Left lung (tissue), 10 donors: ENCODE results near the gene SV2B. TPM values are rescaled to one million over a fixed set of nuclear protein-coding genes. Genes with fewer than 3 reads are reported as not detected.

Experiments used
- ATAC-seq: fragments of 200-7000 bp; cut with Tn5 transposase; one replicate; pipeline ENCODE4 v1.9.1; 2020; ENCODE audit warnings: moderate library complexity
- DNase-seq, 4 donors: peaks; one replicate each; pipeline ENCODE4 v3.0.0-alpha.2; 2013 to 2020
- H3K27ac ChIP-seq, 2 donors: fragments of 200-600 bp; sonication (generic) in 1 of 2; one replicate each; pipeline versions ENCODE4 v1.5.0 to v1.8.0; 2020 to 2021
- H3K27me3 ChIP-seq, 2 donors: fragments of 200-600 bp; sonication (generic) in 1 of 2; one replicate each; pipeline versions ENCODE4 v1.5.0 to v1.8.0; 2020 to 2021
- H3K36me3 ChIP-seq, 2 donors: fragments of 200-600 bp; sonication (generic) in 1 of 2; one replicate each; pipeline versions ENCODE4 v1.5.0 to v1.8.0; 2020 to 2021
- H3K4me1 ChIP-seq, 2 donors: fragments of 200-600 bp; one replicate each; pipeline ENCODE4 v1.8.0; 2021
- H3K4me3 ChIP-seq, 2 donors: fragments of 200-600 bp; sonication (generic) in 1 of 2; one replicate each; pipeline versions ENCODE4 v1.5.0 to v1.8.0; 2020 to 2021; ENCODE audit warnings: mild to moderate bottlenecking in 1 of 2
- H3K9me3 ChIP-seq, 2 donors: fragments of 200-600 bp; sonication (generic) in 1 of 2; one replicate each; pipeline versions ENCODE4 v1.5.0 to v1.8.0; 2020 to 2021
- intact Hi-C, 2 donors: fragments of 100-400 bp; cut with DNase I; formaldehyde crosslinking; loops; one replicate each; pipeline versions ENCODE4 v1.11.2 to v1.14.2; 2022
- polyA plus RNA-seq, 6 donors: library from polyadenylated mRNA; unstranded; fragments of 120-200 nt; gene quantifications; one replicate each; pipeline ENCODE4 v1.2.1, GENCODE V29; 2013; ENCODE audit not compliant: insufficient read length in 6 of 6
- total RNA-seq, 2 donors: library from RNA; stranded (reverse); fragmentation: NEBNext Ultra II Directional; extraction: Animal tissue kit (Norgen Biotek cat#: 25700); gene quantifications; one replicate each; pipeline ENCODE4 v1.2.1, GENCODE V29; 2021
- TF ChIP-seq, protein P1 (sequence below), 2 donors: fragments of 200-600 bp; sonication (generic) in 1 of 2; IDR thresholded peaks; one replicate each; pipeline versions ENCODE4 v1.5.0 to v1.8.0; 2021; ENCODE audit warnings: antibody characterized with exemption in 2 of 2
- donor health status: DM: no; HTN: yes; CAD: no.
- donor health status: DM: no; HTN: no; CAD: no.

Gene SV2B
- total and polyA plus RNA-seq, 8 donors: 0.58 to 3.2 (median 1.4) TPM

DNA sequence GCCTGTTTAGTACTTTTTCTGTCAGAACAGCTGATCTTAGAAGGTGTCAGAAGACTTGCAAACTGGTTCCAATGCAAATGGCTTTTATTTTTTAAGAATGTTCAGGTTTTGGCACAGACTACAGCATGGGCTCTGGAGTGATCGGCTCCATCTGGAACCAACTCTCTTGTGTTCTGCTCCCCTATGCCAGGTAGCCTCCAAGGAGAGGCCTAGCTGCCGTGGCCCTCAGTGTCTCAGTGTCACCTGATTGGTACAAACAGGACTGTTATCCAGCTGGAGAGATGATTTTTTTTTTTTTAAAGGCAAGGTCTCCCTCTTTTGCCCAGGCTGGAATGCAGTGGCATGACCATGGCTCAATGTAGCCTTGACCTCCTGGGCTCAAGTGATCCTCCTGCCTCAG, 183.1 kb downstream of the SV2B start:
- Histone ChIP-seq H3K9me3 (no peaks in the 10 kb centered on the region), H3K4me3 (no peak overlapping the region), H3K27me3 (no peaks in the 10 kb centered on the region), H3K27ac (no peak overlapping the region), H3K4me1 (no peaks in the 10 kb centered on the region), H3K36me3 (no peaks in the 10 kb centered on the region)
- DNase-seq (no peak), ATAC-seq (no peak)
- TF ChIP-seq, protein P1, sequence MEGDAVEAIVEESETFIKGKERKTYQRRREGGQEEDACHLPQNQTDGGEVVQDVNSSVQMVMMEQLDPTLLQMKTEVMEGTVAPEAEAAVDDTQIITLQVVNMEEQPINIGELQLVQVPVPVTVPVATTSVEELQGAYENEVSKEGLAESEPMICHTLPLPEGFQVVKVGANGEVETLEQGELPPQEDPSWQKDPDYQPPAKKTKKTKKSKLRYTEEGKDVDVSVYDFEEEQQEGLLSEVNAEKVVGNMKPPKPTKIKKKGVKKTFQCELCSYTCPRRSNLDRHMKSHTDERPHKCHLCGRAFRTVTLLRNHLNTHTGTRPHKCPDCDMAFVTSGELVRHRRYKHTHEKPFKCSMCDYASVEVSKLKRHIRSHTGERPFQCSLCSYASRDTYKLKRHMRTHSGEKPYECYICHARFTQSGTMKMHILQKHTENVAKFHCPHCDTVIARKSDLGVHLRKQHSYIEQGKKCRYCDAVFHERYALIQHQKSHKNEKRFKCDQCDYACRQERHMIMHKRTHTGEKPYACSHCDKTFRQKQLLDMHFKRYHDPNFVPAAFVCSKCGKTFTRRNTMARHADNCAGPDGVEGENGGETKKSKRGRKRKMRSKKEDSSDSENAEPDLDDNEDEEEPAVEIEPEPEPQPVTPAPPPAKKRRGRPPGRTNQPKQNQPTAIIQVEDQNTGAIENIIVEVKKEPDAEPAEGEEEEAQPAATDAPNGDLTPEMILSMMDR (IDR thresholded peaks at IDR 0.05): no peak
- intact Hi-C loops: no loop called here

GRCh38 chr15:91284758-91285466, 184.9 kb downstream of the SV2B start:
- H3K9me3 ChIP-seq: no peaks in the 10 kb centered on the region
- no peaks in the 10 kb centered on the region for H3K27me3 ChIP-seq
- H3K27ac ChIP-seq: no peak overlapping the region
- DNase-seq (no peak), ATAC-seq (no peak)
- H3K36me3 ChIP-seq: no peaks in the 10 kb centered on the region
- H3K4me1 ChIP-seq: no peaks in the 10 kb centered on the region
- intact Hi-C loops: no loop called here
- no peak overlapping the region for H3K4me3 ChIP-seq
- TF ChIP-seq, protein P1 (IDR thresholded peaks at IDR 0.05): no peak

- Histone ChIP-seq H3K9me3 (no peaks in the 10 kb centered on the region), H3K27me3 (no peaks in the 10 kb centered on the region), H3K4me1 (no peaks in the 10 kb centered on the region), H3K27ac (no peak overlapping the region), H3K36me3 (no peaks in the 10 kb centered on the region), H3K4me3 (no peak overlapping the region)
- no peak for ATAC-seq
- intact Hi-C loops: no loop called here
- TF ChIP-seq, protein P1 (IDR thresholded peaks at IDR 0.05): no peak
- no peak for DNase-seq
These were observed 189.3 kb downstream of the SV2B start for GRCh38 chr15:91289324-91289723.

GRCh38 chr15:91290553-91290952, 190.5 kb downstream of the SV2B start:
- TF ChIP-seq, protein P1 (IDR thresholded peaks at IDR 0.05): no peak
- intact Hi-C loops: no loop called here
- Histone ChIP-seq H3K27ac (no peak overlapping the region), H3K4me1 (no peaks in the 10 kb centered on the region), H3K4me3 (no peak overlapping the region), H3K9me3 (no peaks in the 10 kb centered on the region), H3K36me3 (no peaks in the 10 kb centered on the region), H3K27me3 (peaks cover 0 to 4% of the 10 kb centered on the region in 2 donors)
- no peak for DNase-seq
- ATAC-seq: no peak

GRCh38 chr15:91291673-91292072, 191.6 kb downstream of the SV2B start:
- ATAC-seq (peak; percentile 43), DNase-seq (no peak)
- no peak overlapping the region for H3K4me3 ChIP-seq
- H3K27ac ChIP-seq: no peak overlapping the region
- TF ChIP-seq, protein P1 (IDR thresholded peaks at IDR 0.05): no peak
- H3K4me1 ChIP-seq: no peaks in the 10 kb centered on the region
- intact Hi-C loops: no loop called here
- no peaks in the 10 kb centered on the region for H3K36me3 ChIP-seq
- H3K27me3 ChIP-seq: peaks cover 0 to 5% of the 10 kb centered on the region in 2 donors
- no peaks in the 10 kb centered on the region for H3K9me3 ChIP-seq
